Mucosa of descending colon (tissue), 3 donors: ENCODE measurements around the gene PGA4. TPM values are rescaled to one million over a fixed set of nuclear protein-coding genes. Genes with fewer than 3 reads are reported as not detected.

Experiments used
- ATAC-seq: fragments of 200-7000 bp; cut with Tn5 transposase; one replicate; pipeline ENCODE4 v1.9.1; 2020; ENCODE audit warnings: mild to moderate bottlenecking, moderate library complexity
- DNase-seq, 3 donors: peaks; one replicate each; pipeline ENCODE4 v3.0.0-alpha.2; 2020
- H3K36me3 ChIP-seq: fragments of 200-600 bp; one replicate; pipeline ENCODE4 v1.8.0; 2021; ENCODE audit warnings: low read depth, mild to moderate bottlenecking
- H3K4me1 ChIP-seq: fragments of 200-600 bp; one replicate; pipeline ENCODE4 v1.8.0; 2021; ENCODE audit warnings: low read depth, mild to moderate bottlenecking
- H3K4me3 ChIP-seq: fragments of 200-600 bp; one replicate; pipeline ENCODE4 v1.8.0; 2021; ENCODE audit warnings: mild to moderate bottlenecking
- H3K9me3 ChIP-seq: fragments of 200-600 bp; one replicate; pipeline ENCODE4 v1.8.0; 2021; ENCODE audit warnings: mild to moderate bottlenecking
- intact Hi-C, 2 donors: fragments of 100-400 bp; cut with DNase I in 1 of 2; cut with micrococcal nuclease in 1 of 2; formaldehyde crosslinking; loops; one replicate each; pipeline versions ENCODE4 v1.11.0 to v1.11.1; 2022; cut with DNase I, micrococcal nuclease
- total RNA-seq, 3 donors: library from RNA; stranded (reverse); fragmentation: NEBNext Ultra II Directional in 2 of 3; extraction: Animal tissue kit (Norgen Biotek cat#: 25700) in 2 of 3; gene quantifications; one replicate each; pipeline versions ENCODE4 v1.2.1 to v1.2.4, GENCODE V29; 2021 to 2023
- TF ChIP-seq, protein P1 (sequence below): fragments of 200-600 bp; IDR thresholded peaks from one replicate; pipeline ENCODE4 v1.8.0; 2022; ENCODE audit warnings: antibody characterized with exemption, mild to moderate bottlenecking
- donor health status: DM: no; HTN: no; CAD: no; lungs with moderate emphysema.
- donor health status: DM: no; HTN: no; CAD: no.
- donor health status: DM: no; HTN: yes; CAD: no.

Gene PGA4
- total RNA-seq, 3 donors from 2014 or later = 0.46 to 1.2 TPM; not detected in 1

DNA sequence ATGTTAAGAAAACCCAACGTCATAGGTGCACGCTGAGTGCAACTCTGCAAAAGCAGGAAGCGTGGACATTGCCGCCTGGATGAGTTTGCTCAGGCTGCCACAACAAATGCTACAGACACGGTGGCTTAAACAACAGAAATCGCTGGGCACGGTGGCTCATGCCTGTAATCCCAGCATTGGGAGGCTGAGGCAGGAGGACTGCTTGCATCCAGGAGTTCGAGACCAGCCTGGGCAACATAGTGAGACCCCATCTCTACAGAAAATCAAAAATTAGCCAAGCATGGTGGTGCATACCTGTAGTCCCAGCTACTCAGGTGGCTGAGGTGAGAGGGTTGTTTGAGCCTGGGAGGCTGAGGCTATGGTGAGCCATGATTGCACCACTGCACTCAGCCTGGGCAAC lies 32.2 kb upstream of the PGA4 start:
- ATAC-seq (no peak), DNase-seq (no peak)
- Histone ChIP-seq H3K36me3 (no peaks in the 10 kb centered on the region), H3K4me3 (no peak overlapping the region), H3K9me3 (no peaks in the 10 kb centered on the region), H3K4me1 (no peaks in the 10 kb centered on the region)
- intact Hi-C loops = loop anchor here in 1 of 2 donors (10.0 kb wide), 2 partner anchors 65 to 355 kb away; no protein-coding TSS in a partner anchor
- TF ChIP-seq, protein P1, sequence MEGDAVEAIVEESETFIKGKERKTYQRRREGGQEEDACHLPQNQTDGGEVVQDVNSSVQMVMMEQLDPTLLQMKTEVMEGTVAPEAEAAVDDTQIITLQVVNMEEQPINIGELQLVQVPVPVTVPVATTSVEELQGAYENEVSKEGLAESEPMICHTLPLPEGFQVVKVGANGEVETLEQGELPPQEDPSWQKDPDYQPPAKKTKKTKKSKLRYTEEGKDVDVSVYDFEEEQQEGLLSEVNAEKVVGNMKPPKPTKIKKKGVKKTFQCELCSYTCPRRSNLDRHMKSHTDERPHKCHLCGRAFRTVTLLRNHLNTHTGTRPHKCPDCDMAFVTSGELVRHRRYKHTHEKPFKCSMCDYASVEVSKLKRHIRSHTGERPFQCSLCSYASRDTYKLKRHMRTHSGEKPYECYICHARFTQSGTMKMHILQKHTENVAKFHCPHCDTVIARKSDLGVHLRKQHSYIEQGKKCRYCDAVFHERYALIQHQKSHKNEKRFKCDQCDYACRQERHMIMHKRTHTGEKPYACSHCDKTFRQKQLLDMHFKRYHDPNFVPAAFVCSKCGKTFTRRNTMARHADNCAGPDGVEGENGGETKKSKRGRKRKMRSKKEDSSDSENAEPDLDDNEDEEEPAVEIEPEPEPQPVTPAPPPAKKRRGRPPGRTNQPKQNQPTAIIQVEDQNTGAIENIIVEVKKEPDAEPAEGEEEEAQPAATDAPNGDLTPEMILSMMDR = no peak

DNA sequence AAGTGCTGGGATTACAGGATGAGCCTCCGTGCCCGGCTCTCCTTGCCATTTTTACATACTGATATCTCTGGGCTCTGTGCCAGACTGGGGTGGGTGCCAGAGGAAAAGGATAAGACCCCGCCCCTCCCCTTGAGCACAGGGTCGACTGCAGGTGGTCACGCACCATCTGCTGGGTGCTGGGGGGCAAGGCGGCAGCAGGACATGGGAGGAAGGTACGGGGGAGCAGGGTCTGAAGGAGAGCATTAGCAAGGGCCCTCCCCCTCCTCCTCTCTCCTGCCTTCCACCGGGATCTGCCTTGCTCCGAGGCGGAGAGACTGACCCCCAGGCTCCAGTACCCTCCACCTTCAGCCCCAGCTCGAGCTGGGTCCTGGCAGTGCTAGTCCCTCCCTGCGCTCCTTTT lies 28.6 kb upstream of the PGA4 start:
- TF ChIP-seq, protein P1 = no peak
- no peak overlapping the region for H3K4me3 ChIP-seq
- ATAC-seq (no peak), DNase-seq (no peak)
- H3K4me1 ChIP-seq = no peaks in the 10 kb centered on the region
- no peaks in the 10 kb centered on the region for H3K9me3 ChIP-seq
- intact Hi-C loops = no loop called here
- H3K36me3 ChIP-seq = no peaks in the 10 kb centered on the region

DNA sequence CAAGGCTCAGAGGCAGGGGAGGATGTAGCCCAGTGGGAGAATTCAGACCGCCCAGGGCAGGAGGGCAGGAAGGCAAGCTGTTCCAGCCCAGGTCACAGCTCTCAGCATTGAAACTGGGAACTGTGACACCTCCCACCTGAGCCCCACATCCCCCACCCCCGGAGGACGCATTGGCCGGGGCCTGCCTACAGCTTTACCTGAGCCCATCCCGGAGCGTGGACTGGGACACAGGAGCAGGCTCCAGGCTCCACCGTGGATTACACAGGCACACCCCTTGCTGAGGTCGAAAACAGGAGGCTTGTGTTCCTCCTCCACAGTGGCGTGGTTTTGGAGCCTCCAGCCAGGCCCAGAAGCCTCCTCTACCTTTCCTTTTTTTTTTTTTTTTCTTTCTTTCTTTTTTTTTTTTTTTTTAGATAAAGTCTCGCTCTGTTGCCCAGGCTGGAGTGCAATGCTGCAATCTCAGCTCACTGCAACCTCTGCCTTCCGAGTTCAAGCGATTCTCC lies 27.9 kb upstream of the PGA4 start:
- Histone ChIP-seq H3K4me1 (no peaks in the 10 kb centered on the region), H3K4me3 (no peak overlapping the region), H3K9me3 (peaks cover 4% of the 10 kb centered on the region), H3K36me3 (no peaks in the 10 kb centered on the region)
- TF ChIP-seq, protein P1 = no peak
- no peak for DNase-seq
- intact Hi-C loops = no loop called here
- ATAC-seq = no peak

DNA sequence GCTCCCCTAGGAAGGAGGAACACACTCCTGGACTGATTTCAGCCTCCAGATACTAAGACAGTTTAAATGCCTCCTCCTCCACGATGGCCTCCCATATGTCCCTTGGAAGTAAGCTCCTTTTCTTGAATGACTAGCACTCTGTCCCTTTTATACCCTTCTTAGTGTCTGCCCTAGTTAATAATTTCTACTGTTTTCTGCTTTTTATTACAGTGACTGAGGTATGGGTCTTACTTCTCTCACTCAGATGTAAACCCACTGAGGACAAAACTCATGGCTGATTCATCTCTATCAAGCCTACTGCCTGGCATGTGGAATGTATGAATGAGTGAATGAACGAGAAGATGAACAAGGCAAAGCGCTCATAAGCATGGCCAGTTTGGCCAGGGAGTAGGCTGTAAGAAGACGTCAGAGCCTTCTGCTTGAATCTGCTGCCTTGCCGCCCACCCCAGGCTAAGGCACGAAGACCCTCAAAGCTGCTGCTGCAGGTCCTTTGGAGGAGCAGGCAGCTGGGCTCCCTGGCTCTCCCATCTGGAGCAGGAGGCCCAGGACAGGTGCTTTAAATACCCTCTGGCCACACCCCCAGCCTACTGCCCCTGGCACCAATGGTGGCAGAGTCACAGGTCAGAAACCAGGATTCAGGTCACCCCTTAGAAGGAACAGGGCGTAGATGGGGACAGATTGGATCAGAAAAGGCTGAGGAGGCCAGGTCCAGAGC lies 27.0 kb upstream of the PGA4 start:
- no peaks in the 10 kb centered on the region for H3K36me3 ChIP-seq
- TF ChIP-seq, protein P1 = no peak
- ATAC-seq (no peak), DNase-seq (no peak)
- no peaks in the 10 kb centered on the region for H3K4me1 ChIP-seq
- H3K4me3 ChIP-seq = no peak overlapping the region
- intact Hi-C loops = no loop called here
- peaks cover 4% of the 10 kb centered on the region for H3K9me3 ChIP-seq

DNA sequence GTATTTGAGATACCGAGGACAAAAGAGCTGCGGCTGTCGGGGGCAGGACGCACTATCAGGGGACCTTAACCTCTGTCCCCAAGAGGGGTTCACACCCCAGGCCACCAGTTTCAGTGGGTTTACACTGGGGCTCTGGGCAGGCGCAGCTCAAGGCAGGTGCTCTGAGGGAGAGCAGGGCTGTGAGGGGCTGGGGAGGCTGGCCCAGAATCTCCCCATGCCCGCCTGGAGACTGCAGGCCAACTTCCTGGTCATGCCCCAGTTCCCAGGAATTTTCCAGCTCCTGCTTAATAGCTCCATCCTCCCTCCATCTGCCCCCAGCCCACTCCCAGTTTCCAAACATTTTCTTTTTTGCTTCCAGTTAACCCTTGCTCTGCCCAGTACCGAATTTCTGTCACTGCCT lies 26.4 kb upstream of the PGA4 start:
- no peak for ATAC-seq
- no peak for DNase-seq
- TF ChIP-seq, protein P1 = no peak
- Histone ChIP-seq H3K36me3 (no peaks in the 10 kb centered on the region), H3K4me3 (no peak overlapping the region), H3K4me1 (no peaks in the 10 kb centered on the region), H3K9me3 (peaks cover 4% of the 10 kb centered on the region)
- intact Hi-C loops = no loop called here
